ENCODE results near the gene EYS. TPM values are rescaled to one million over a fixed set of nuclear protein-coding genes. Genes with fewer than 3 reads are reported as not detected.

The EYS gene
- polyA plus RNA-seq, 1 experiment, result not detected

DNA sequence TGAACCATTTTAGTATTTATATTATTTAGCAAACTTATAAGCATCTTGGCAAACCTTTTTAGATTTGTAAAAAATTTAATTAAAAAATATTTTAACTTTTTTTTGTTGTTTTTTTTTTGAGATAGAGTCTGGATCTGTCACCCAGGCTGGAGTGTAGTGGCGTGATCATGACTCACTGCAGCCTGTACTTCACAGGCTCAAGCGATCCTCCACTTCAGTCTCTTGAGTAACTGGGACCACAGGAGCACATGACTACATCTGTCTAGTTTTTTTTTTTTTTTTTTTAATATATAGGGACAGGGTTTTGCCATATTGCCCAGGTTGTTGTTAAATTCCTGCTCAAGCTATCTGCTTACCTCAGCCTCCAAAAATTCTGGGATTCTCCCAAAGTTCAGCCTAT is 161.1 kb downstream of the EYS start:
- ChIA-PET CTCF (no interaction called here), POLR2A (no interaction called here)
- Histone ChIP-seq H3K27ac (ENCODE audit: low read depth, low read length) (no peak overlapping the region), H3K9me3 (ENCODE audit: control insufficient read depth, insufficient read depth, low read length) (no peaks in the 10 kb centered on the region), H3K4me3 (ENCODE audit: low read depth, low read length) (no peak overlapping the region), H3K27me3 (ENCODE audit: control insufficient read depth, insufficient read depth, low read length) (no peaks in the 10 kb centered on the region)
- TF ChIP-seq, protein P1, sequence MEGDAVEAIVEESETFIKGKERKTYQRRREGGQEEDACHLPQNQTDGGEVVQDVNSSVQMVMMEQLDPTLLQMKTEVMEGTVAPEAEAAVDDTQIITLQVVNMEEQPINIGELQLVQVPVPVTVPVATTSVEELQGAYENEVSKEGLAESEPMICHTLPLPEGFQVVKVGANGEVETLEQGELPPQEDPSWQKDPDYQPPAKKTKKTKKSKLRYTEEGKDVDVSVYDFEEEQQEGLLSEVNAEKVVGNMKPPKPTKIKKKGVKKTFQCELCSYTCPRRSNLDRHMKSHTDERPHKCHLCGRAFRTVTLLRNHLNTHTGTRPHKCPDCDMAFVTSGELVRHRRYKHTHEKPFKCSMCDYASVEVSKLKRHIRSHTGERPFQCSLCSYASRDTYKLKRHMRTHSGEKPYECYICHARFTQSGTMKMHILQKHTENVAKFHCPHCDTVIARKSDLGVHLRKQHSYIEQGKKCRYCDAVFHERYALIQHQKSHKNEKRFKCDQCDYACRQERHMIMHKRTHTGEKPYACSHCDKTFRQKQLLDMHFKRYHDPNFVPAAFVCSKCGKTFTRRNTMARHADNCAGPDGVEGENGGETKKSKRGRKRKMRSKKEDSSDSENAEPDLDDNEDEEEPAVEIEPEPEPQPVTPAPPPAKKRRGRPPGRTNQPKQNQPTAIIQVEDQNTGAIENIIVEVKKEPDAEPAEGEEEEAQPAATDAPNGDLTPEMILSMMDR (IDR thresholded peaks at IDR 0.05; ENCODE audit: low read depth, low read length), result no peak
- DNase-seq (ENCODE audit: low read depth, low spot score), result no peak

DNA sequence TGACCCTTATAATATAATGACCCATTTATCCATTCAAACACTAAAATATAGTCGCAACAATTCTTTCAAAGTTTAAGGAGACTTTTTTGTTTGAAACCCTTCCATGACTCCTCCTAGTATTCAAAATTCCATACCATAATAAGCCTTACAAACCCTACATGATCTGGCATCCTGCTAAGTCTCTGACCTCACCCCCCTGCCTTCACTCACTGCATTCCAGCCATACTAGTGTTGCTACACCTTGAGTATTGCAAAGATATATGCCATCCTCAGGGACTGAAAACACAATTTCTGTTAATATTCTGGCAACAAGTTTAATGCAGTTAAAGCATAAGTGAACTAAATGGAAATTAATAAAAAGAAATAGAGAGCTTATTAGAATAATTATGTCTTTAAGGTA is 168.4 kb downstream of the EYS start:
- Histone ChIP-seq H3K27ac (ENCODE audit: low read depth, low read length) (no peak overlapping the region), H3K9me3 (ENCODE audit: control insufficient read depth, insufficient read depth, low read length) (no peaks in the 10 kb centered on the region), H3K27me3 (ENCODE audit: control insufficient read depth, insufficient read depth, low read length) (no peaks in the 10 kb centered on the region), H3K4me3 (ENCODE audit: low read depth, low read length) (no peak overlapping the region)
- DNase-seq (ENCODE audit: low read depth, low spot score), result no peak
- ChIA-PET CTCF (no interaction called here), POLR2A (no interaction called here)
- TF ChIP-seq, protein P1 (IDR thresholded peaks at IDR 0.05; ENCODE audit: low read depth, low read length), result no peak

DNA sequence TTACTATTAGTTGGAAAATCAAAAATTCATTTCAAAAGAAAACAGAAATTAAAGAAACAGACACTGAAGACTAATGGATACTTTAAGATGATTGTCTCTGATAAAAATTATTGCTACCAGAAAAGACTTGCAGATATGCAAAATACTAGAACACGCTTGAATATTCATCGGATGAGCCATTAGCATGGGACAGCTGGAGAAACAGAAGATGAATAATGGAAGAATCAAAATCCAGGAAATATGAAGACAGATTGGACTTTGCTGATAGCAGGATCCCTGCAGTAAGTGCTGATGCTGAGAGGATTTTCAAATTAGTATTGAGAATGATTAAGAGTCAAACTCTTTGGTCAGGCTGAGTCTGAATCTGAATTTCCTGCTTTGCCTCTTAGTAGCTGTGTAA is 169.4 kb downstream of the EYS start:
- TF ChIP-seq, protein P1 (IDR thresholded peaks at IDR 0.05; ENCODE audit: low read depth, low read length), result no peak
- DNase-seq (ENCODE audit: low read depth, low spot score), result no peak
- Histone ChIP-seq H3K27ac (ENCODE audit: low read depth, low read length) (no peak overlapping the region), H3K27me3 (ENCODE audit: control insufficient read depth, insufficient read depth, low read length) (no peaks in the 10 kb centered on the region), H3K4me3 (ENCODE audit: low read depth, low read length) (no peak overlapping the region), H3K9me3 (ENCODE audit: control insufficient read depth, insufficient read depth, low read length) (no peaks in the 10 kb centered on the region)
- ChIA-PET CTCF (no interaction called here), POLR2A (no interaction called here)

DNA sequence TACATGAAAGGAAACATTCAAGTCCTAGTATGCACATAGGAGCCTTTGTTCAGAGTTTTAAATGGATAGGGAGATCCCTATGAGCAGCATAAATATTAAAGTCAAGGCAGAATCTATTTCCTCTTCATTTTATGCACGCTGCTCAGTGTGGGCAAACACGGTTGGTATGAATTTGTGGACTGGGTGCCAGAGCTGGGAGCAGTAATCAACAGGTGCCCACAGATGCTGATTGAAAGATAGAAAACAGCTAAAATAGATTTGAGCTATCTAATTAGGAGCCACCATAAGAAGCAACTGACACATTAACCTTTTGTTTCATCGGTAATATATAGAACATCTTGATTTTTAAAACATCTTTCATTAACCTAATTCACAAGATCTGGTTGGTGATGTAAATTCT is 175.5 kb downstream of the EYS start:
- no peak for DNase-seq (ENCODE audit: low read depth, low spot score)
- Histone ChIP-seq H3K27me3 (ENCODE audit: control insufficient read depth, insufficient read depth, low read length) (no peaks in the 10 kb centered on the region), H3K9me3 (ENCODE audit: control insufficient read depth, insufficient read depth, low read length) (no peaks in the 10 kb centered on the region; the same call in 1 of the 2 replicates), H3K4me3 (ENCODE audit: low read depth, low read length) (no peak overlapping the region), H3K27ac (ENCODE audit: low read depth, low read length) (no peak overlapping the region)
- TF ChIP-seq, protein P1 (IDR thresholded peaks at IDR 0.05; ENCODE audit: low read depth, low read length), result no peak
- POLR2A ChIA-PET, result no interaction called here
- CTCF ChIA-PET, result no interaction called here

DNA sequence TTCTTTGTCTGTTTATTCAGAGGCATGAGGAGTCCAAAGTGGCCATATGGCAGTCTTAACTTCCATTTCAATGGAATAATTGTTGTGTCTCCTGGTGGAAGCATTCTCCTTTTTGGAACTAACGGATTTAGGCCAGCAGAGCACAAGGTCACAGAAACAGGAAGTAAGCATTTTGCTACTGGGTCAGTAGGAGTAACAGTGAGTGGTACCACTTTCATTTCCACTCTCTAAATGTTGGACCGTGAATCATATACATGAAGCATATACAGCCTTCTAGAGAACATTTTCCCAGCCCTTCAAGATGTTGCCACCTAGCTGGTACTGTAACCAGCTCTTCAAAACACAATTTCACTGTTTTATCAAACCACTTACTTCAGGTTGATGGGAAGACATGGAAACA is 182.8 kb downstream of the EYS start:
- POLR2A ChIA-PET, result no interaction called here
- Histone ChIP-seq H3K27ac (ENCODE audit: low read depth, low read length) (no peak overlapping the region), H3K4me3 (ENCODE audit: low read depth, low read length) (no peak overlapping the region), H3K27me3 (ENCODE audit: control insufficient read depth, insufficient read depth, low read length) (no peaks in the 10 kb centered on the region), H3K9me3 (ENCODE audit: control insufficient read depth, insufficient read depth, low read length) (no peaks in the 10 kb centered on the region; the same call in 1 of the 2 replicates)
- TF ChIP-seq, protein P1 (IDR thresholded peaks at IDR 0.05; ENCODE audit: low read depth, low read length), result no peak
- DNase-seq (ENCODE audit: low read depth, low spot score), result no peak
- CTCF ChIA-PET, result no interaction called here

Data from AG04450 (cell line).